ENCODE data around the gene ABLIM3. TPM values are rescaled to one million over a fixed set of nuclear protein-coding genes. Genes with fewer than 3 reads are reported as not detected.

ABLIM3 gene
- total RNA-seq, 1 donor from 2014 or later, result not detected

DNA sequence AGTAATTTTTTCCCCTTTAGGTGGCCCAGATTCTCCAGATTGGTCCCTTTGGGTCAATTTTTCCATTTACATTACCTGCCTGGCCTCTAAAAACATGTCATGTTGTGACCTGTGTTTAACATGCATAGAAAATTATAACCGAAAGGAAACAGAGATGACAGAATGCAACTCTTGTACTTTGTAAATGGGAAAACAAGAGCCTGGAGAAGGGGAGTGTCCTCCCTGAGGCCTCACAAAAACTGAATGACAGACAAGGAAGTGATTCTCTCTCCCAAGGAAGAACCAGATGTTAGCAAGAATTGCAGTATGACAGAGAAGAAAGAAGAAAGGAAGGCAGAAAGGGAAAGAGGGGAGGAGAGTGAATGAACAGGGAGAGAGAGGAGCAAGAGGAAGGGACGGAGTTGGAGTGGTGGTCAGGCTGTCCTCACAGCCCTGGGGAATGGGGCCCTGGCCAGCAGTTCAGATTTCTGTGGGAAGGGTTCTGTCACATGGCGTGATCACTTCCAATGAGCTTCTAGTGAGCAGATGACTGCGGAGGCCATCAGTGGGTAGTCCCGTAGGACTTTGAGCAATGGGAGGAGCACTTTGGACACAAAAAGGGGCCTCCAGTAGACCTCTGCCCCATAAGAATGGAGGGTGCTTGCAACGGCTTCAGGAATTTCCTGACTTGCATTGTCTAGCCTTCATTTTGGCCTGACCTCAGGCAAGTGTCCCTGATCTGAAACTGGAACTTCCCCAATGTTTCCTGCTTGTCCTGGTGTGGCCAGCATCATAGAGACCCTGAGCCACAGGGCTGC is 31.6 kb downstream of the ABLIM3 start:
- Mint-ChIP-seq H3K27ac (no peak overlapping the region), H3K36me3 (ENCODE audit: low read depth) (no peaks in the 10 kb centered on the region), H3K27me3 (peaks cover 16% of the 10 kb centered on the region), H3K9me3 (no peaks in the 10 kb centered on the region), H3K4me1 (no peaks in the 10 kb centered on the region), H3K4me3 (no peak overlapping the region)
- intact Hi-C loops (cut with micrococcal nuclease), result no loop called here
- ATAC-seq (ENCODE audit: low read depth) (no peak), DNase-seq (no peak)
- CTCF ChIA-PET, result no interaction called here
- POLR2A ChIA-PET, result no interaction called here
- TF ChIP-seq, protein P1, sequence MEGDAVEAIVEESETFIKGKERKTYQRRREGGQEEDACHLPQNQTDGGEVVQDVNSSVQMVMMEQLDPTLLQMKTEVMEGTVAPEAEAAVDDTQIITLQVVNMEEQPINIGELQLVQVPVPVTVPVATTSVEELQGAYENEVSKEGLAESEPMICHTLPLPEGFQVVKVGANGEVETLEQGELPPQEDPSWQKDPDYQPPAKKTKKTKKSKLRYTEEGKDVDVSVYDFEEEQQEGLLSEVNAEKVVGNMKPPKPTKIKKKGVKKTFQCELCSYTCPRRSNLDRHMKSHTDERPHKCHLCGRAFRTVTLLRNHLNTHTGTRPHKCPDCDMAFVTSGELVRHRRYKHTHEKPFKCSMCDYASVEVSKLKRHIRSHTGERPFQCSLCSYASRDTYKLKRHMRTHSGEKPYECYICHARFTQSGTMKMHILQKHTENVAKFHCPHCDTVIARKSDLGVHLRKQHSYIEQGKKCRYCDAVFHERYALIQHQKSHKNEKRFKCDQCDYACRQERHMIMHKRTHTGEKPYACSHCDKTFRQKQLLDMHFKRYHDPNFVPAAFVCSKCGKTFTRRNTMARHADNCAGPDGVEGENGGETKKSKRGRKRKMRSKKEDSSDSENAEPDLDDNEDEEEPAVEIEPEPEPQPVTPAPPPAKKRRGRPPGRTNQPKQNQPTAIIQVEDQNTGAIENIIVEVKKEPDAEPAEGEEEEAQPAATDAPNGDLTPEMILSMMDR (IDR thresholded peaks at IDR 0.05), result no peak

DNA sequence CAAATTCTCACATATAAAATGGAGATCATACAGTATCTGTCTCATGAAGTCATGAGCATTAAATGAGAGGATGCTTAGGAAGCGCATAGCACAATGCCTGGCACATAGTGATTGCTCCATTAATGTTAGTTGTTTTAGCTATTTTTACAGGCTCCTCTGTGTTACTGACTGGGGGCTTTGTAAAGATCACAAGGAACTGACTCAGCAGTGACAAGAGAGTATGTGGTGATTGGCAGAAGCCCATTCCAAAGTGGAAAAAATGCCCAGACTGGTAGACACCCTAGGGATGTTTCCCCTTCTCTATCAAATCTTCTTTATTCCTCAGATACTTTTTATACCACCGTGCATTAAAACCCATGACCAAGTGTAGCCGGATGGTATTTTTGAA is 33.5 kb downstream of the ABLIM3 start:
- Mint-ChIP-seq H3K4me1 (no peaks in the 10 kb centered on the region), H3K9me3 (no peaks in the 10 kb centered on the region), H3K27me3 (peaks cover 21% of the 10 kb centered on the region), H3K27ac (no peak overlapping the region), H3K36me3 (ENCODE audit: low read depth) (no peaks in the 10 kb centered on the region), H3K4me3 (no peak overlapping the region)
- CTCF ChIA-PET, result no interaction called here
- POLR2A ChIA-PET, result no interaction called here
- TF ChIP-seq, protein P1 (IDR thresholded peaks at IDR 0.05), result no peak
- ATAC-seq (ENCODE audit: low read depth), result no peak
- intact Hi-C loops (cut with micrococcal nuclease), result no loop called here
- no peak for DNase-seq

DNA sequence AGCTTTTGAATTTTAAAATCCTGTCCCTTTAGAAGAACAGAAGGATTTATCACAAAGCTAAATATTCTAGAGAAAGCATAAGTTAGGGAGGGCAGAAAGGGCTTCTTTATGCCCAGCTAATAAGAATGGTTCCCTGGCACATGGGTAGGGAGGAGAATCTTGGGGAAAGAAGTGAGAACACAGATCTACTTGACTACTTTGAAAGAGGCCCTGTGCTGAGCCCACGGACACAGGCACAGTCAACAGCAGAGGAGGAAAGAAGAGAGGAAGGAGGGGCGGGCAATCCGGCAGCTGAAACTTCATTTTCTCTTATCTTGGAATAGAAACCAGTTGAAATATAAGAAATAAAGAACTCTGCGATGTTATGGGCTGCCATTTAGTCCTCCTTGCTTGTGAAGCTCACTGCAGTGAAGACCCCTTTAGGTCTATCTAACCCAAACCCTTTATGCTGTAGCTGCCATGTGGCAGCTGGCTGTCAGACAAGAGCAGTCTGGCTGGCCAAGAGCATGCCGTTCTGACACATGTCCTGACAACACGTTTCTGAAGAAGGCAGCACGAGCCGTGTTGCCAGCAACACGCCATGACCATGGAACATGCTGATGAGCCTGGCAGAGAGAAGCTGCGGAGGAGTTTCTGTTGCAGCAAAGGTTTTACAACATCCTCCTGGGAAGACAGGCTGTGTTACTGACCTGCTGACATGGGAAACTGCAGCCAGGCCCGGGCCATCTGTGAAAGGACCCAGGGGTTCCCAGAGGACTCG is 34.2 kb downstream of the ABLIM3 start:
- Mint-ChIP-seq H3K36me3 (ENCODE audit: low read depth) (no peaks in the 10 kb centered on the region), H3K9me3 (no peaks in the 10 kb centered on the region), H3K27ac (no peak overlapping the region), H3K27me3 (peaks cover 23% of the 10 kb centered on the region), H3K4me1 (no peaks in the 10 kb centered on the region), H3K4me3 (no peak overlapping the region)
- no peak for DNase-seq
- TF ChIP-seq, protein P1 (IDR thresholded peaks at IDR 0.05), result no peak
- ChIA-PET CTCF (no interaction called here), POLR2A (no interaction called here)
- intact Hi-C loops (cut with micrococcal nuclease), result no loop called here
- ATAC-seq (ENCODE audit: low read depth), result no peak

DNA sequence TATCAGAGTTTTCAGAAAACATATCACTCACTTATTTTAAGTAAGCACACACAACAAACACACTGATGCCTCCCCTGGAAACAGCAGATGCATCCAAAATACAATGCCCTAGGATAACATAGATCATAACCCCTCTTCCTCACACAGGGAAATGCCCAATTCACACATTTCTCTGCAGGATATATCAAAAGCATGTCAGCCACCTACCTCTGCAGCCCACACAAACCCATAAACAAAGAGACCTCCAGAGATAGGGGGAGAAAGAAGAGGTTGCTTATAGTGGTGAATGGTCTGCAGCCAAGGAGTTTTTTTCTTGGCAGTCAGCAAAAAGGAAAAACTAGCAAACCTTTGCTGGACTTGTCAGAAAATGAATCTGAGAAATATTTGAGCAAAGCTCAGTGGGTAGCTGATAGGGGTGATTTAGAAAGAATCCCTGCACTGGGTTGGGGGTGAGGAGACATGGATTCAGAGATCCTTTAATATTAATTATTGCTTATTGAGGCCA is 36.1 kb downstream of the ABLIM3 start:
- peaks cover 30% of the 10 kb centered on the region for H3K27me3 Mint-ChIP-seq
- H3K4me3 Mint-ChIP-seq, result no peak overlapping the region
- no peak for ATAC-seq (ENCODE audit: low read depth)
- no peaks in the 10 kb centered on the region for H3K36me3 Mint-ChIP-seq (ENCODE audit: low read depth)
- TF ChIP-seq, protein P1 (IDR thresholded peaks at IDR 0.05), result no peak
- DNase-seq, result no peak
- ChIA-PET POLR2A (no interaction called here), CTCF (no interaction called here)
- no peak overlapping the region for H3K27ac Mint-ChIP-seq
- intact Hi-C loops (cut with micrococcal nuclease), result no loop called here
- H3K4me1 Mint-ChIP-seq, result no peaks in the 10 kb centered on the region
- H3K9me3 Mint-ChIP-seq, result no peaks in the 10 kb centered on the region

DNA sequence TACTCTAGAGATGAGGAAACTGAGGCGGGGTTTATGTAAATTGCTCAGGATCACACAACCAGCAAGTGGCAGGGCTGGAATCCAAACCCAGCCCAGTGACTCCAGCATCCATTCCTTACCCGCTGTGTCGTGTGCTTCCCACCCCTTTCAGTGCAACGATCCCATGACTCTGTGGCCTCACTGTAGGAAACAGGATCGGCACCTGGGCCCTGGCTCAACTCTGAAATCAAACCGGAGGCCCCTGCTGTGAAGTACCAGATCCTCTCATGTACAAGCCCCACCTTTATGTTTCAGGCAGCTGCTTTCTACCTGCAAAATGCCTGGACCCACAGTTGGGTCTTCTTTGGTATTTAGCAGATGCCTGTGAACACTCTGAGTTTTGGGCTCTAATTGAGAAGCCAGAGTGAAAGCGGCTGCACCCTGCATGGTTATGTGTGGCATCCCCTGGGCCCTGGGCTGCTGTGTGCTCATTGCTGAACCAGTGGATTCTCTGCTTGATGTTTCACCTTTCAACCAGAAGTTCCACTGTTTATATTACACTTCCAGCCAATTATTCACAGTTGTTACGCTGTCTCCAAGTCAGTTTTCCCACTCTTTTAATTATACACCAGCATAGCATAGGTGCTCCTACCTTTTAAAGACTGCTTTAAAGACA is 36.7 kb downstream of the ABLIM3 start:
- no peaks in the 10 kb centered on the region for H3K36me3 Mint-ChIP-seq (ENCODE audit: low read depth)
- CTCF ChIA-PET, result no interaction called here
- H3K4me1 Mint-ChIP-seq, result no peaks in the 10 kb centered on the region
- TF ChIP-seq, protein P1 (IDR thresholded peaks at IDR 0.05), result no peak
- no peak overlapping the region for H3K27ac Mint-ChIP-seq
- POLR2A ChIA-PET, result no interaction called here
- peaks cover 30% of the 10 kb centered on the region for H3K27me3 Mint-ChIP-seq
- no peak for DNase-seq
- no peak overlapping the region for H3K4me3 Mint-ChIP-seq
- intact Hi-C loops (cut with micrococcal nuclease), result no loop called here
- H3K9me3 Mint-ChIP-seq, result no peaks in the 10 kb centered on the region
- ATAC-seq (ENCODE audit: low read depth), result no peak

Measured in activated B cell treated with CpG ODN at 0.5 μM for 24 hours (primary cell).